Endodermal cell (in vitro differentiated cells): ENCODE measurements around the gene TNFRSF1B. TPM values are rescaled to one million over a fixed set of nuclear protein-coding genes. Genes with fewer than 3 reads are reported as not detected.

ENCODE experiments used
- DNase-seq: peaks from one replicate; pipeline ENCODE4 v3.0.0-alpha.2; 2017
- H3K27ac ChIP-seq: 2 replicates; pipeline ENCODE4 v1.5.1; 2013; ENCODE audit warnings: mild to moderate bottlenecking, low read depth, low read length, moderate library complexity
- H3K27me3 ChIP-seq: 2 replicates; pipeline ENCODE4 v1.6.1; 2013; ENCODE audit warnings: mild to moderate bottlenecking, low read length, moderate library complexity; ENCODE audit not compliant: insufficient read depth, control insufficient read depth, poor library complexity, severe bottlenecking
- H3K36me3 ChIP-seq: 2 replicates; pipeline ENCODE4 v1.7.0; 2013; ENCODE audit warnings: mild to moderate bottlenecking, low read length, moderate library complexity; ENCODE audit not compliant: control insufficient read depth, insufficient read depth
- H3K4me1 ChIP-seq: one replicate; pipeline ENCODE4 v1.7.0; 2013; ENCODE audit warnings: low read length; ENCODE audit not compliant: control insufficient read depth, insufficient read depth
- H3K4me3 ChIP-seq: 2 replicates; pipeline ENCODE4 v1.5.1; 2013; ENCODE audit warnings: mild to moderate bottlenecking, low read length, moderate library complexity
- H3K9ac ChIP-seq: 2 replicates; pipeline ENCODE4 v1.6.1; 2013; ENCODE audit warnings: mild to moderate bottlenecking, low read length, moderate library complexity; ENCODE audit not compliant: poor library complexity, severe bottlenecking; ENCODE audit errors: extremely low read depth
- H3K9me3 ChIP-seq: 2 replicates; pipeline ENCODE4 v1.6.1; 2013; ENCODE audit warnings: mild to moderate bottlenecking, low read length, moderate library complexity; ENCODE audit not compliant: control insufficient read depth
- H3K27ac Mint-ChIP-seq: 2 replicates; pipeline ENCODE4 v1.8.0; 2020; ENCODE audit warnings: mixed read lengths
- H3K27me3 Mint-ChIP-seq: 2 replicates; pipeline ENCODE4 v1.8.0; 2021; ENCODE audit warnings: mild to moderate bottlenecking, mixed read lengths; ENCODE audit not compliant: insufficient read depth
- H3K36me3 Mint-ChIP-seq: 2 replicates; pipeline ENCODE4 v1.8.0; 2020; ENCODE audit warnings: low read depth, mixed read lengths
- H3K4me1 Mint-ChIP-seq: 2 replicates; pipeline ENCODE4 v1.8.0; 2020; ENCODE audit warnings: mixed read lengths
- H3K4me3 Mint-ChIP-seq: 2 replicates; pipeline ENCODE4 v1.8.0; 2020; ENCODE audit warnings: mild to moderate bottlenecking, moderate library complexity, mixed read lengths
- H3K9me3 Mint-ChIP-seq: 2 replicates; pipeline ENCODE4 v1.8.0; 2020; ENCODE audit warnings: mild to moderate bottlenecking, mixed read lengths
- WGBS, 2 experiments: methylation state at CpG; one replicate each; pipeline versions ENCODE4 v1.1.5 to v1.1.7; 2013; ENCODE audit warnings: missing lambda C conversion rate in 2 of 2, mixed read lengths in 1 of 2; ENCODE audit not compliant: insufficient coverage in 1 of 2, insufficient read length in 1 of 2; 5-methylcytosine and 5-hydroxymethylcytosine counted together
- microRNA-seq: library from miRNA; unstranded; fragments of <30 nt; microRNA quantifications from one replicate; pipeline ENCODE4 v1.2.0, GENCODE V29; 2020; ENCODE audit warnings: borderline microRNAs expressed
- total RNA-seq, 2 donors: library from RNA; stranded (reverse); fragmentation: NEBNext Ultra II Directional in 1 of 2; extraction: Animal tissue kit (Norgen Biotek cat#: 25700) in 1 of 2; gene quantifications; 2 replicates in 1 of 2; 3 replicates in 1 of 2; pipeline ENCODE4 v1.2.1, GENCODE V29; 2021
- TF ChIP-seq, protein P1 (sequence below): fragments of 200-600 bp; sonication (generic); conservative IDR thresholded peaks from 2 replicates; pipeline ENCODE4 v1.5.0; 2021; ENCODE audit warnings: antibody characterized with exemption, mild to moderate bottlenecking

TNFRSF1B gene
- total RNA-seq, 2 donors from 2014 or later, result 0.24 to 0.40 TPM

DNA sequence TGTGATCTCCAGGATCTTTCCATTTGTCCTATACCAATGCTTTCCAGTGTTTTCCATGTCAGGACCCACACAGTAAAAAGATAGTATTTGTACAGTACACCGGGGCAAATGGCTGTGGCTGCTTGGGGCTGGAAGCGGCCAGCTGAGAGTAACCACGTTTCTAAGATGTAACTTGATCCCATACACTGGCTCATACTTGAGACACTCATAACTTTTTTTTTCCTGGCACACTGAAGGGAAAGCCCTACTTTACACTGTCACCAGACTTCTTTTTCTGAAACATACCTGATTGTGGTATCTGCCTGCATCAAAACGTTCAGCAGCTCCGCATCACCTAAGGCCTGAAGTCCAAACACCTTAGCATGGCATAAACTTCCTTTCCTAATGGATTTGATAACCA, 84.7 kb downstream of the TNFRSF1B start:
- no peak for DNase-seq
- H3K27me3 ChIP-seq, result no peaks in the 10 kb centered on the region
- no peaks in the 10 kb centered on the region for H3K9me3 Mint-ChIP-seq
- H3K4me1 Mint-ChIP-seq, result peaks cover 1% of the 10 kb centered on the region
- no peak overlapping the region for H3K4me3 Mint-ChIP-seq
- no peaks in the 10 kb centered on the region for H3K4me1 ChIP-seq
- peaks cover 46% of the 10 kb centered on the region for H3K36me3 ChIP-seq
- no peaks in the 10 kb centered on the region for H3K9me3 ChIP-seq
- TF ChIP-seq, protein P1, sequence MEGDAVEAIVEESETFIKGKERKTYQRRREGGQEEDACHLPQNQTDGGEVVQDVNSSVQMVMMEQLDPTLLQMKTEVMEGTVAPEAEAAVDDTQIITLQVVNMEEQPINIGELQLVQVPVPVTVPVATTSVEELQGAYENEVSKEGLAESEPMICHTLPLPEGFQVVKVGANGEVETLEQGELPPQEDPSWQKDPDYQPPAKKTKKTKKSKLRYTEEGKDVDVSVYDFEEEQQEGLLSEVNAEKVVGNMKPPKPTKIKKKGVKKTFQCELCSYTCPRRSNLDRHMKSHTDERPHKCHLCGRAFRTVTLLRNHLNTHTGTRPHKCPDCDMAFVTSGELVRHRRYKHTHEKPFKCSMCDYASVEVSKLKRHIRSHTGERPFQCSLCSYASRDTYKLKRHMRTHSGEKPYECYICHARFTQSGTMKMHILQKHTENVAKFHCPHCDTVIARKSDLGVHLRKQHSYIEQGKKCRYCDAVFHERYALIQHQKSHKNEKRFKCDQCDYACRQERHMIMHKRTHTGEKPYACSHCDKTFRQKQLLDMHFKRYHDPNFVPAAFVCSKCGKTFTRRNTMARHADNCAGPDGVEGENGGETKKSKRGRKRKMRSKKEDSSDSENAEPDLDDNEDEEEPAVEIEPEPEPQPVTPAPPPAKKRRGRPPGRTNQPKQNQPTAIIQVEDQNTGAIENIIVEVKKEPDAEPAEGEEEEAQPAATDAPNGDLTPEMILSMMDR, result no peak
- no peak overlapping the region for H3K27ac Mint-ChIP-seq
- no peak overlapping the region for H3K9ac ChIP-seq
- peaks cover 50% of the 10 kb centered on the region for H3K36me3 Mint-ChIP-seq
- no peaks in the 10 kb centered on the region for H3K27me3 Mint-ChIP-seq
- H3K4me3 ChIP-seq, result no peak overlapping the region
- no peak overlapping the region for H3K27ac ChIP-seq
- 91 to 93% methylated on average over 5 of the region's 5 CpGs for WGBS, 2 experiments

DNA sequence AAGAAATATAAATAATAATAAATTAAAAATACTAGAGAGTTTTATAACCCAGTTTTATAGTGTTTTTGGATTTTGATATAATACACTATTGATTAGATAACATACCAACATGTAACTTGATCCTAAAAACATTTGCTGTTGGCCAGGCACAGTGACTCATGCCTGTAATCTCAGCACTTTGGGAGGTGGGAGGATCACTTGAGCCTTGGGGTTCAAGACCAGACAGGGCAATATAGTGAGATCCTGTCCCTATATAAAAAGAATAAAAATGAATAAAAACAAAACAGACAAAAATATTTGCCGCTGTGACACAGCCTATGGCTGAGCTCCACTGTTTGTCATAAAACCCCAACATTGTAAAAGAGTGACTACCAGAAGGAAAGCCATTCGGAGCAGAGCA, 89.1 kb downstream of the TNFRSF1B start:
- peaks cover 8% of the 10 kb centered on the region for H3K4me1 ChIP-seq
- H3K36me3 ChIP-seq, result peaks cover 46% of the 10 kb centered on the region
- Mint-ChIP-seq H3K9me3 (no peaks in the 10 kb centered on the region), H3K4me1 (peaks cover 20% of the 10 kb centered on the region), H3K4me3 (no peak overlapping the region), H3K27me3 (no peaks in the 10 kb centered on the region), H3K27ac (no peak overlapping the region), H3K36me3 (peaks cover 54% of the 10 kb centered on the region)
- 95 to 100% methylated on average over 2 of the region's 2 CpGs for WGBS, 2 experiments
- H3K27me3 ChIP-seq, result no peaks in the 10 kb centered on the region
- TF ChIP-seq, protein P1, result no peak
- no peak overlapping the region for H3K27ac ChIP-seq
- no peak overlapping the region for H3K4me3 ChIP-seq
- H3K9me3 ChIP-seq, result no peaks in the 10 kb centered on the region
- no peak overlapping the region for H3K9ac ChIP-seq
- DNase-seq, result no peak

GRCh38 chr1:12258272-12258671, 91.5 kb downstream of the TNFRSF1B start:
- H3K4me3 Mint-ChIP-seq, result no peak overlapping the region
- Histone ChIP-seq H3K4me1 (peaks cover 8% of the 10 kb centered on the region), H3K4me3 (no peak overlapping the region), H3K27me3 (no peaks in the 10 kb centered on the region), H3K27ac (no peak overlapping the region), H3K36me3 (peaks cover 60% of the 10 kb centered on the region), H3K9ac (no peak overlapping the region), H3K9me3 (peaks cover 4% of the 10 kb centered on the region)
- WGBS, 2 experiments, result 90 to 94% methylated on average over 2 to 7 of the region's 7 CpGs
- H3K27ac Mint-ChIP-seq, result peak overlapping the region; percentile 62
- no peaks in the 10 kb centered on the region for H3K9me3 Mint-ChIP-seq
- peaks cover 20% of the 10 kb centered on the region for H3K4me1 Mint-ChIP-seq
- no peaks in the 10 kb centered on the region for H3K27me3 Mint-ChIP-seq
- TF ChIP-seq, protein P1, result no peak
- H3K36me3 Mint-ChIP-seq, result peaks cover 63% of the 10 kb centered on the region
- DNase-seq, result no peak

Small RNA genes lying within 50 kb of the gene (microRNA-seq; reads per million reads assigned to microRNA genes)
- not detected for gene MIR4632
- gene MIR7846, result not detected

Other genes starting within 250 kb of the TNFRSF1B start
- gene KIAA2013, start 240.6 kb upstream of the TNFRSF1B start, total RNA-seq, result 10 to 100 TPM; 36.2 to 36.7 TPM
- gene PLOD1, start 232.3 kb upstream of the TNFRSF1B start, total RNA-seq, result 10 to 100 TPM; 71.5 to 81.8 TPM
- gene MFN2, start 186.5 kb upstream of the TNFRSF1B start, total RNA-seq, result 10 to 100 TPM; 41.7 to 56.3 TPM
- gene MIIP, start 147.5 kb upstream of the TNFRSF1B start, total RNA-seq, result 10 to 100 TPM; 66.2 to 72.1 TPM
- gene TNFRSF8, start 103.7 kb upstream of the TNFRSF1B start, total RNA-seq, result 1 to 10 TPM in 1 of 2 donors, under 1 TPM in 1; 0.69 to 2.3 TPM
- 10 to 100 TPM; 32.5 to 36.7 TPM for gene VPS13D, start 63.0 kb downstream of the TNFRSF1B start, total RNA-seq